Measurements from ENCODE around the gene PSME2. TPM values are rescaled to one million over a fixed set of nuclear protein-coding genes. Genes with fewer than 3 reads are reported as not detected.

Gene PSME2
- polyA plus RNA-seq, 1 donor (not counting 4 experiments of a cell fraction or from before 2014, with no cell fraction given): 158 TPM

DNA sequence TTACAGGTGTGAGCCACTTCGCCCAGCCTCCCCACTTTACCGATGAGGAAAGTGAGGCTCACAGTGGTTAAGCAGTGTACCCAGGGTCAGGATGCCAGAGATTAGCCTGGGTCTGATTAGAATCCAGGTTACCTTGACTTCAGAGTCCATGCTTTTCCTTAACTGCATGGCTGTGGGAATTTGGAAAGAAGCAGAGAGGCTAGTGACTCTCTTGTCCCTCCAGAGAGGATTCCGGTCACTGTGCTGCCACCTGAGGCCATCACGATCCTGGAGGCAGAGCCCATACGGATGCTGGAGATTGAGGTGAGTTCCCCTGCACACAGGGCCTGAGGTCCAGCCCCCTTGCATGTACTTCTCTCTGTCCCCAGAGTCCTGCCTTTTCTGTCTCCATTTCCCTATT, 30.2 kb upstream of the PSME2 start:
- H3K9me3 ChIP-seq (ENCODE audit: control insufficient read depth, low read depth, low read length): no peaks in the 10 kb centered on the region
- peaks cover 8% of the 10 kb centered on the region for H4K20me1 ChIP-seq (ENCODE audit: control insufficient read depth, extremely low read depth, insufficient read depth, low read length)
- no peak overlapping the region for H3K4me3 ChIP-seq (ENCODE audit: control insufficient read depth in 2 of 3, extremely low read depth in 1 of 3, insufficient read depth in 2 of 3, low read depth in 1 of 3, low read length in 3 of 3)
- no peaks in the 10 kb centered on the region for H3K27me3 ChIP-seq (ENCODE audit: control insufficient read depth, extremely low read depth, insufficient read depth, low read length)
- no peak overlapping the region for H3K4me2 ChIP-seq (ENCODE audit: control insufficient read depth, extremely low read depth, insufficient read depth, low read depth, low read length)
- H3K27ac ChIP-seq (ENCODE audit: control insufficient read depth, insufficient read depth, low read length): no peak overlapping the region
- H3K9ac ChIP-seq (ENCODE audit: control insufficient read depth, extremely low read depth, insufficient read depth, low read length): no peak overlapping the region
- dilution Hi-C loops (cut with MboI; ENCODE audit: extremely low pct_ligation_motif_present, low sequenced_read_pairs): no loop called here
- DNase-seq (ENCODE audit: low read depth, low spot score): no peak
- peaks cover 32 to 48% of the 10 kb centered on the region in 2 experiments for H3K36me3 ChIP-seq (ENCODE audit: control insufficient read depth in 2 of 2, extremely low read depth in 1 of 2, insufficient read depth in 2 of 2, low read length in 2 of 2)
- H3K79me2 ChIP-seq (ENCODE audit: control insufficient read depth, insufficient read depth, low read length): no peaks in the 10 kb centered on the region
- H3K9me1 ChIP-seq (ENCODE audit: control insufficient read depth, extremely low read depth, insufficient read depth, low read length): no peaks in the 10 kb centered on the region
- FAIRE-seq: no peak
- H2AFZ ChIP-seq (ENCODE audit: control insufficient read depth, low read length): no peak overlapping the region
- H3K4me1 ChIP-seq (ENCODE audit: control insufficient read depth, extremely low read depth, insufficient read depth, low read length): no peaks in the 10 kb centered on the region
- TF ChIP-seq, protein P1, sequence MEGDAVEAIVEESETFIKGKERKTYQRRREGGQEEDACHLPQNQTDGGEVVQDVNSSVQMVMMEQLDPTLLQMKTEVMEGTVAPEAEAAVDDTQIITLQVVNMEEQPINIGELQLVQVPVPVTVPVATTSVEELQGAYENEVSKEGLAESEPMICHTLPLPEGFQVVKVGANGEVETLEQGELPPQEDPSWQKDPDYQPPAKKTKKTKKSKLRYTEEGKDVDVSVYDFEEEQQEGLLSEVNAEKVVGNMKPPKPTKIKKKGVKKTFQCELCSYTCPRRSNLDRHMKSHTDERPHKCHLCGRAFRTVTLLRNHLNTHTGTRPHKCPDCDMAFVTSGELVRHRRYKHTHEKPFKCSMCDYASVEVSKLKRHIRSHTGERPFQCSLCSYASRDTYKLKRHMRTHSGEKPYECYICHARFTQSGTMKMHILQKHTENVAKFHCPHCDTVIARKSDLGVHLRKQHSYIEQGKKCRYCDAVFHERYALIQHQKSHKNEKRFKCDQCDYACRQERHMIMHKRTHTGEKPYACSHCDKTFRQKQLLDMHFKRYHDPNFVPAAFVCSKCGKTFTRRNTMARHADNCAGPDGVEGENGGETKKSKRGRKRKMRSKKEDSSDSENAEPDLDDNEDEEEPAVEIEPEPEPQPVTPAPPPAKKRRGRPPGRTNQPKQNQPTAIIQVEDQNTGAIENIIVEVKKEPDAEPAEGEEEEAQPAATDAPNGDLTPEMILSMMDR (optimal IDR thresholded peaks at IDR 0.05 in 1 of 3, IDR thresholded peaks at IDR 0.05 in 1 of 3, conservative IDR thresholded peaks at IDR 0.05 in 1 of 3; ENCODE audit: extremely low read depth in 1 of 3, insufficient read depth in 2 of 3, low read length in 3 of 3): no peak
- no peak for TF ChIP-seq EZH2 (IDR thresholded peaks at IDR 0.05; ENCODE audit: low read length)

DNA sequence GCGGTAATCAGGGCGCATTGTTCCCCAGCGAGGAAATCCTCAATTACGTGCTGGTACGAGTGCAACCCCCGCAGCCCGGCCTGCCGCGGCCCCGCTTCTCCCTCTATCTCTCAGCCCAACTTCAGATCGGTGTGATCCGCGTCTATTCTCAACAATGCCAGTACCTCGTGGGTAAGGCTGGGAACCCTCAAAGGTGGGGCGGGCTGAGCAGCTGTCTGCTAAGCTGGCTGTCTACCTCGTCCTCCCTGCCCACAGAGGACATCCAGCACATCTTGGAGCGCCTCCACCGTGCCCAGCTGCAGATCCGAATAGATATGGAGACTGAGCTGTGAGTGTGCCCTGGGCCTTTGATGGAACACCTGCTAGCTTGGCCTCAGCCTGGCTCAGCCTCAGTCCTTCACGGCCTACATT, 26.5 kb upstream of the PSME2 start:
- H3K27me3 ChIP-seq (ENCODE audit: control insufficient read depth, extremely low read depth, insufficient read depth, low read length): no peaks in the 10 kb centered on the region
- H3K9me3 ChIP-seq (ENCODE audit: control insufficient read depth, low read depth, low read length): no peaks in the 10 kb centered on the region
- no peak for DNase-seq (ENCODE audit: low read depth, low spot score)
- H3K4me2 ChIP-seq (ENCODE audit: control insufficient read depth, extremely low read depth, insufficient read depth, low read depth, low read length): no peak overlapping the region
- dilution Hi-C loops (cut with MboI; ENCODE audit: extremely low pct_ligation_motif_present, low sequenced_read_pairs): no loop called here
- H3K4me3 ChIP-seq (ENCODE audit: control insufficient read depth in 2 of 3, extremely low read depth in 1 of 3, insufficient read depth in 2 of 3, low read depth in 1 of 3, low read length in 3 of 3): no peak overlapping the region
- H3K36me3 ChIP-seq (ENCODE audit: control insufficient read depth in 2 of 2, extremely low read depth in 1 of 2, insufficient read depth in 2 of 2, low read length in 2 of 2): peaks cover 10 to 32% of the 10 kb centered on the region in 2 experiments
- H4K20me1 ChIP-seq (ENCODE audit: control insufficient read depth, extremely low read depth, insufficient read depth, low read length): no peaks in the 10 kb centered on the region
- TF ChIP-seq EZH2 (IDR thresholded peaks at IDR 0.05; ENCODE audit: low read length): no peak
- TF ChIP-seq, protein P1 (optimal IDR thresholded peaks at IDR 0.05 in 1 of 3, IDR thresholded peaks at IDR 0.05 in 1 of 3, conservative IDR thresholded peaks at IDR 0.05 in 1 of 3; ENCODE audit: extremely low read depth in 1 of 3, insufficient read depth in 2 of 3, low read length in 3 of 3): no peak
- H3K4me1 ChIP-seq (ENCODE audit: control insufficient read depth, extremely low read depth, insufficient read depth, low read length): no peaks in the 10 kb centered on the region
- H2AFZ ChIP-seq (ENCODE audit: control insufficient read depth, low read length): no peak overlapping the region
- H3K9ac ChIP-seq (ENCODE audit: control insufficient read depth, extremely low read depth, insufficient read depth, low read length): no peak overlapping the region
- H3K9me1 ChIP-seq (ENCODE audit: control insufficient read depth, extremely low read depth, insufficient read depth, low read length): no peaks in the 10 kb centered on the region
- H3K27ac ChIP-seq (ENCODE audit: control insufficient read depth, insufficient read depth, low read length): no peak overlapping the region
- FAIRE-seq: no peak
- H3K79me2 ChIP-seq (ENCODE audit: control insufficient read depth, insufficient read depth, low read length): no peaks in the 10 kb centered on the region
